ENCODE results near the gene OR4C3.
"Not testable (repeated sequence)": the region's sequence is repeated elsewhere in the genome, so short reads cannot be mapped to it uniquely, and the experiment has no call there.

The OR4C3 gene
- 0 reads per million in 3 experiments for total RNA-seq

GRCh38 chr11:48324620-48325019 is at the start of gene OR4C3:
Gene OR4C3, plus strand, starts transcription at chr11:48324920. Its CDS starts 102 bp downstream, at chr11:48325022.
- not testable (repeated sequence) for DNase-seq

GRCh38 chr11:48305923-48306322 is 18.8 kb upstream of the OR4C3 start, which contains the start of gene OR4S1:
Gene OR4S1, plus strand, starts transcription at chr11:48306223. Its CDS starts 0 bp downstream, at chr11:48306223.
- DNase-seq, result no peak

GRCh38 chr11:48307760-48308386 is 16.8 kb upstream of the OR4C3 start:
- peak; percentile 37 for DNase-seq

GRCh38 chr11:48313590-48313989 is 11.1 kb upstream of the OR4C3 start:
- DNase-seq, result not testable (repeated sequence)

- DNase-seq, result not testable (repeated sequence)
Observed at GRCh38 chr11:48319813-48320212, 4.9 kb upstream of the OR4C3 start.

- DNase-seq, result peak; percentile 37
Observed at GRCh38 chr11:48341466-48341865, 16.7 kb downstream of the OR4C3 start.

GRCh38 chr11:48342505-48342904 is 17.8 kb downstream of the OR4C3 start:
- DNase-seq, result not testable (repeated sequence)

GRCh38 chr11:48346286-48346685 is 21.6 kb downstream of the OR4C3 start:
- DNase-seq, result peak; percentile 25

- DNase-seq, result no peak
Observed at GRCh38 chr11:48354013-48354412, 29.3 kb downstream of the OR4C3 start.

- DNase-seq, result no peak
Observed at GRCh38 chr11:48354677-48355076, 30.0 kb downstream of the OR4C3 start.

- DNase-seq, result not testable (repeated sequence)
Observed at GRCh38 chr11:48361289-48361688, 36.6 kb downstream of the OR4C3 start.

GRCh38 chr11:48366365-48366764 is 41.6 kb downstream of the OR4C3 start, which contains the start of gene OR4C5:
Gene OR4C5, minus strand, starts transcription at chr11:48366465. Its CDS starts 0 bp downstream, at chr11:48366465.
- DNase-seq, result no peak

Measured in central memory CD4-positive, alpha-beta T cell (primary cell).